IPS-18c (cell line): Measurements from ENCODE around the gene ZNF555.
"Not testable (repeated sequence)": the region's sequence is repeated elsewhere in the genome, so short reads cannot be mapped to it uniquely, and the experiment has no call there.

ENCODE experiments used
- H3K4me3 ChIP-seq: 2 replicates; pipeline ENCODE4 v1.7.0; 2013; ENCODE audit warnings: low read depth, mild to moderate bottlenecking, low read length, moderate library complexity; ENCODE audit not compliant: insufficient read depth
- H3K9me3 ChIP-seq: one replicate; pipeline ENCODE4 v1.6.1; 2013; ENCODE audit warnings: mild to moderate bottlenecking, low read length, moderate library complexity; ENCODE audit not compliant: control insufficient read depth, insufficient read depth

Gene ZNF555

DNA sequence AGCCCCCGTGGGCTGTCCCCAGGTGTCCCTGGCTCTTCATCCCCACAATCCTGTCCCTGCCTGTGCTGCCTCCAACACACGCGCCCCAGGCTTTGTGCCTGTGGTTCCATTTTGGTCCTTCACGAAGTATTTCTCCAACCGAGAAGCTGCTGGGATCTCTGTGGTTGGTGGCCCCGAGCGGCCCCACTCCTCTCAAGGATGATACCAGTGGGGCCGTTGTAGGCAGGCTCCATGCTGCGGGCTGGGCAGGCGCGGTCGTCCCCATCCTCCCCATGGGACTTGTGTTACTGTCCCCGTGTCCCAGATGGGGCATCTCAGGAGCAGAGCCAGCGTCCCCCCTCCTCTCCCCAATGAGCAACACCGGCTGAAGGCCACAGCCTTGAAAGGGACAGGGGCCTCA lies 25.4 kb upstream of the ZNF555 start:
- no peak overlapping the region for H3K4me3 ChIP-seq
- no peaks in the 10 kb centered on the region for H3K9me3 ChIP-seq

DNA sequence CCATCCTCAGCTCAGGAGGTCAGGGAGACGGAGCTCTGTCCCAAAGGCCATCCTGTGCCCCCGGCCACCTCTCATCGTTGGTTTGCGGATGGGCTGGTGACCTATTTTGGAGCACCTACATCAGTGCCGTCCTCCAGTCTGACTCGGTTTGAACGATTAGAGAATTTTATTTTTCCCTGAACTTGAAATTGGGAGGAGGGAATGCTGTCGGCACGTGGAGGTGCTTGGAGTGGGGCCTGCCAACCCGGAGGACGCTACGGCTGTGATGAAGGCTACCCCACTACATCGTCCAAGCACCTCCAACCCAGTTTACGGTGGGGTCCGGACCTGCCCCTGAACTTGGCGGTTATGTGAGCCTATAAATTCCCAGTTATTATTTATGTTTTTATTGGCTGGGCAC lies 24.6 kb upstream of the ZNF555 start:
- Histone ChIP-seq H3K4me3 (no peak overlapping the region), H3K9me3 (peaks cover 2% of the 10 kb centered on the region)

DNA sequence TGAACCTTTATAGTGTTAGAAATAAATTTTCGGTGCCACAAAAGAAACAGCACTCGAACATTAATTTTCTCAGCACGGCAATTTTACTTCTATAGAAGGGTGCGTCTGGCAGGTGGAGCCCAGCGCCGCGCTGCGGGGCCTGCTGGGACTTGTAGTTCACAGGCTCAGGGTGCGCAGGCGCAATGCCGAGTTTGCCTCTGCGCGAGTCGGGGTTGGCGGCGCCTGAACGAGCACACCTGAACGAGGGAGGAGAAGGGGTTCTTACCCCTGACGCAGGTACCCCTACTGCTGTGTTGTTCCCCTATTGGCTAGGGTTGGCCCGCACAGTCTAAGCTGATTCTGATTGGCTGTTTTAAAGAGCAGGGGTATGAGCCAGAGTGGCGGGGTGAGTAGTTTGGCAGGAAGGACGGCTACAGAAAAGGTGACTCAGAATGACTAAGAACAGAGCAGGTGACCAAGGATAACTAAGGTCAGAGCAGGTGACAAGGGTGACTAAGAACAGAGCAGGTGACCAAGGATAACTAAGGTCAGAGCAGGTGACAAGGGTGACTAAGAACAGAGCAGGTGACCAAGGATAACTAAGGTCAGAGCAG lies 23.9 kb upstream of the ZNF555 start:
- not testable (repeated sequence) for H3K4me3 ChIP-seq, H3K9me3 ChIP-seq

DNA sequence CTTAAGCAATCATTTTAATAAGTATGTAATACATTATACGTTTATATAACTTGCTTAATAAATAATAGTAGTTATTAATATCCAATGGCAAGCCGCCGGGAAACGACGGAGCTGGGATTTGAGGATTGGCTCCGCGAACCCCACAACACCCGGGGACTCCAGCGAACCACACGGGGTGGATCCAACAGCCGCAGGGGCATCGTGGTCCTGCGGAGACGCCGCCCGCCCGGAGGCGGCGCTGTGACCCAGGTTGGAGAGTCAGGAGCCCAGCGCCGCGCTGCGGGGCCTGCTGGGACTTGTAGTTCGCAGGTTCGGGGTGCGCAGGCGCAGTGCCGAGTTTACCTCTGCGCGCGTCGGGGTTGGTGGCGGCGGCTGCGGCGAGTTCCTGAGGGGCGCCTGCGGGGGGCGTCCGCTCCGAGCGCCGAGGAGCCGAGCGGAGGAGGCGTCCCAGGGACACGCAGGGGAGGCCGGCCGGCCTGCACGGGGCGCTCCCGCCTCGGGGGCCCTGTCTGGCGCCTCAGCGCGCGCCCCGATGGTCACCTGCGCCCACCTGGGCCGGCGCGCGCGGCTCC lies 21.6 kb upstream of the ZNF555 start, which contains the start of gene ZNF554:
Gene ZNF554 (plus strand): TSS at position 329 of the 572 bp plus-strand sequence. CDS start 204 bp downstream, at position 533.
- H3K4me3 ChIP-seq = peak within 1 kb of the TSS; percentile 55
- peaks cover 2% of the 10 kb centered on the region for H3K9me3 ChIP-seq

DNA sequence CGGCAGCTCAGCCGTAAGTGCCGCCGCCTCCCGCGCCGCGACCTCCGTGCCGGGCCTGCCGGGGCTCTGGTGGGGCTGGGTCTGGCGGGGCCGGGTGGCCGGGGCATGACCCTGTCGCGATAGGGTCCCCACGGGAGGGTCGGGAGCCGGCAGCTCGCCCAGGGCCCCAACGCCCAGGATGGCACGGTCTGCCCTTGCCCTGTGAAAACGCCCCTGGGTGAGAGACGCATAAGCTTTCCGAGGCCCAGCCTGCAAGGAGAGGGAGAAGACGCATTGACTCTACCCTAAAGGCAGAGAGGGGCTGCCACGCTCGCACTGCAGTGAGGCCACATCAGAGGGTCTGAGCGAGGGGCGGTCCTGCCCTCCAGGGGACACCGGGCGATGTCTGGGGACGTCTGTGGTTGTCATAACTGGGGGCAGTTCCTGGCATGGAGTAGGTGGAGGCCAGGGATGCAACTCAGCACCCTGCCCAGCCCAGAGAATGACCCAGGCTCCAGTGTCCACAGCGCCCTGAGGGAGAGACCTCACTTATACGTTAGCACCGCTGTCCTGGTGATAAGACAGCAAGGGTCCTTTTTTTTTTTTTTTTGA lies 21.1 kb upstream of the ZNF555 start:
- Histone ChIP-seq H3K9me3 (peaks cover 2% of the 10 kb centered on the region), H3K4me3 (peak overlapping the region; percentile 55)

DNA sequence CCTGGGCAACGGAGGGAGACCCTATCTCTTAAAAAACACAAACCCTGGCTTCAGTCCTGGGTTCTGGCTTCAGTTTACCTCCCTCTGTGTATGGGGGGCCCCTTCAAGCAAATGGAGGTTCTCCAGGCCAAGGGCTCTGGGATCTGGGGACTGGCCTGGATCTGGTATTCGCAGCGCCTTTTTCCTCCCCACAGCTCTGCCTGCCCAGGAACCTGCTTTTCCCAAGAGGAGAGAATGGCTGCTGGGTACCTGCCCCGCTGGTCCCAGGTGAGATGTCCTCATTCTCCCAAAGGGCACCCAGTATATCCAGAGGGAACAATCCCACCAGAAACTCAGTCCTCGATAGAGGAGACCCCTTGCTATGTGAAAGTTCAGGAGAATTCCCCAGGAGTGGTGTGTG lies 18.4 kb upstream of the ZNF555 start:
- Histone ChIP-seq H3K4me3 (no peak overlapping the region), H3K9me3 (peaks cover 2% of the 10 kb centered on the region)

DNA sequence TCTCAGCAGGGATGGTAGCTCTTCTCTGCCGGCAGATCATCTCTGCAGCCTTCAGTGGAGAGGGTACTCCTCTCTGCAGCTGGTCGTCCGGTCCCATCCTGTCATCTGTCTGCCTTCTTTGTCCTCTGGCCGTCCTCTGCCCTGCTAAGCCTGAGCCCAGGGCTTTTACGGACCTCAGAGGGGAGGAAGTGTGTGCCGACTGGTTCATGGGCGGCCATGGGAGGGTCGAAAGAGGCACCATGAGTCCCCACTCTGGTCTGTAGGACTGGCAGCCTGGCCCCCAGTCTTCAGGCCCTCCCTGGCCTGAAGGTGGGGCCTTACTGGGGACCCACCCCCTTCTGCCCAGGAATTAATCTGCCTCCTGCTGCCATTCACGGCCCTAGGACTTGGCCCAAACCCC lies 17.6 kb upstream of the ZNF555 start:
- H3K4me3 ChIP-seq = no peak overlapping the region
- H3K9me3 ChIP-seq = peaks cover 2% of the 10 kb centered on the region

DNA sequence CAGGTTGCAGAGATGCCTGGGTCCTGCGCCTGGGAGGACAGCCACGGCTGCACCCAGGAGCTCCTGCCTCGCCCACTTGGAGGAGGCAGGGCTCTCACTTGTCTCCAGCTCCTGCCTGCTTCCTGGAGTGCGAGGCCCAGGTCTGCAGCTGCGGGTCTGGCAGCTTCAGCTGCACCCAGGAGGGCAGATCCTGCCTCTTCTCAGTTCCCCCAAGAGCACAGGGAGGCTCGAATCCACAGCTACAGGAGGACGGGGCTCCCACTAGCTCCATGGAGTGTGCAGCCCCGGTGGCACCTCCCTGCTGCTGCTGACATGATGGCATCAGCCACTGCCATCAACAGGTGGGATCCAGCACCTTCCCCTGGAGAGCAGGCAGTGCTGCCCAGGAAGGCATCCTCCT lies 17.1 kb upstream of the ZNF555 start:
- Histone ChIP-seq H3K9me3 (peaks cover 2% of the 10 kb centered on the region), H3K4me3 (no peak overlapping the region)

DNA sequence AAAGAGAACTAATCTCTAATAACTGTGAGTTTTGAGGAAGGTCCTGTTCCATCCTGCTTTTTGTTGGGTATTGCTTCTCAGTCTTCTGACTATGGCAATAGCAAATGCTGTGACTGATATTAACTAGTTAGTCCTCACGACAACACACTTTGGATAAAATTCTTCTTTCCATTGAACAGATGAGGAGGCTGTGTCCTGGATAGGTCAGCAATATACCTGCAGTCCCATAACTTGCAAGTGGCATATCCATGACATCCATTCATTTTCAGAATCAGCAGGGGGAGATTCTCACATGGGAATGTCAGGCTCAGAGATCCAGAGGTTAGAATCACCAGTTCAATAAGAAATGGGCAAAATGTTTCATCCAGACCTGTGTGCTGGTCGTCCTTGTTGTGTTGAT lies 14.3 kb upstream of the ZNF555 start:
- Histone ChIP-seq H3K9me3 (peaks cover 3% of the 10 kb centered on the region), H3K4me3 (no peak overlapping the region)

DNA sequence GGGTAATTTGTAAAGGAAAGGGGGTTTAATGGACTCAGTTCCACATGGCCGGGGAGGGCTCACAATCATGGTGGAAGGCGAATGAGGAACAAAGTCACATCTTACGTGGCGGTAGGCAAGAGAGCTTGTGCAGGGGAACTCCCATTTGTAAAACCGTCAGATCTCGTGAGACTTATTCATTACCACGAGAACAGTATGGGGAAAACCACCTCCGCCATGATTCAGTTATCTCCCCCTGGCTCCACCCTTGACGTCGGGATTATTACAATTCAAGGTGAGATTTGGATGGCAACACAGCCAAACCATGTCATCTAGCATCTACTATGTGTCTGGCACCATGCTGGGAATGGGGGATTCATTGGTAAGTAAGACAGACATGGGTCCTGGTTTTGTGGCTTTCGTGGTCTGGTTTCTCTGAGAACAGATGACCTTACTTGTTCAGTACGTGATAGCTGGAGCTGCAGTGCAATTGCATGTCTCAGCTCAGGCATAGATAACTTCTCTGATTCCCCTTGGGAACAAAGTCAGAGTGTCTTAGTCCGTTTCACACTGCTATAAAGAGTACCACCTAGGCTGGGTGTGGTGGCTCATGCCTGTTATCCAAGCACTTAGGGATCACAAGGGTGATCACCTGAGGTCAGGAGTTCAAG lies 13.3 kb upstream of the ZNF555 start:
- Histone ChIP-seq H3K4me3 (no peak overlapping the region), H3K9me3 (peaks cover 3% of the 10 kb centered on the region)

DNA sequence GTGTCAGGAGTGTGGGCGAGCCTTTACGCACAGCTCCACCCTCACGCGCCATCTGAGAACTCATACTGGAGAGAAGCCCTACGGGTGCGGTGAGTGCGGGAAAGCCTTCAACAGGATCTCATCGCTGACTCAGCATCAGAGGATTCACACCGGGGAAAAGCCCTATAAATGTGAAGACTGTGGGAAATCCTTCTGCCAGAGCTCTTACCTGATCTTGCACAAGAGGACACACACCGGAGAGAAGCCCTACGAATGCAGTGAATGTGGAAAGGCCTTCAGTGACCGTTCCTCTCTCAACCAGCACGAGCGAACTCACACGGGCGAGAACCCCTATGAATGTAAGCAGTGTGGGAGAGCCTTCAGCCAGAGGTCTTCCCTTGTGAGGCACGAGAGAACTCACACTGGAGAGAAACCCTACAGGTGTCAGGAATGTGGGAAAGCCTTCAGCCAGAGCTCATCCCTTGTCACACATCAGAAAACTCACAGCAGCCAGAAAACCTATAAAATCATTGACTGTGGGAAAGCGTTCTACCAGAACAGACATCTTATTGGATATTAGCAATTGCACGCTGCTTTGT lies 6.9 kb upstream of the ZNF555 start:
- peaks cover 27% of the 10 kb centered on the region for H3K9me3 ChIP-seq
- H3K4me3 ChIP-seq = no peak overlapping the region

DNA sequence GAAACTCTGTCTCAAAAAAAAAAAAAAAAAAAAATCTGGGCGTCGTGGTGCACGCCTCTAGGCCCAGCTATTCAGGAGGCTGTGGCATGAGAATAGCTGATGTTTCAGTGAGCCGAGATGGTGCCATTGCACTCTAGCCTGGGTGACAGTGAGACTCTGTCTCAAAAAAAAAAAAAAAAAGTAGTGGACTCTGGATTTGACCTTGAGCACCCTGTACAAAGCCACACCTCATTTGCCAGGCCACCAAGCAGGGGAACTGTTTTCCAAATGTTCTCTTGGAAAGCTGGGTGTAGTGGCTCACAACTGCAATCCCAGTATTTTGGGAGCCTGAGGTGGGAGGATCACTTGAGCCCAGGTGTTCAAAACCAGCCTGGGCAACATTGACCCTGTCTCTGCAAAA lies 3.8 kb upstream of the ZNF555 start:
- Histone ChIP-seq H3K4me3 (no peak overlapping the region), H3K9me3 (peaks cover 24% of the 10 kb centered on the region)

DNA sequence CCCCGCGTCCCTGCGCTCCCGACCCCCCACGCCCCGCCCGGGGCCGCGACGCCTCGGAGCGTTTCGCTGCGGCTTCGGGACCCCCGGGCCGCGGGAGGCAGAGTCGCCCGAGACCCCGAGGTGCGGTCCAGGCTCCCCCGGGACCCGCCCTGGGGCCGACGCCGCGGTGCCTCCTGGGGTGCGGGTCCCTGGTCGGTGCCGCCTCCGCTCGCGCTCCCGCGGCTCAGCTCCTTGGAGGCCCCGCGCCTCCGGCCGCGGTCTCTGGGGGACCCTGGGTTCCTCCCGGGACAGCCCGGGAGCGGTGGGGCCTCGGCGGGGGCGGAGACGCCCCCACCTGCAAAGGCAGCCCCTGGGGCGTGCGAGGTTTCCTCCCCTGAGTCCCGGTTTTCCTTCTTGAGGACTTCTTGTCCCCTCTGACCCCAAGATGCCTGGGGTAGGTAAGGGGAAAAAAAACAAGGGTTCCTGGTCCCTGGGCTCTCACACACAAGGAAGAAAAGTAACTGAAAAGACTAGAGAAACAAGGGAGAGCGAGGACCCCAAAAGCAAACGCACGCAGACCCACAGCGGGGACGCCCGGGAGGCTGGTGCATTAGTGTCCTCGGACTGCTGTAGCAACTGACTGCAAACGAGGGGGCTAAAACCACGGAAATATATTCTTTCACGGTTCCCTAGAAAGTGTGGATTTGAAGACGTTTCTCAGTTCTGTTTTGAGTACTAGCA lies 740 bp downstream of the ZNF555 start:
- peak overlapping the region; percentile 94 for H3K4me3 ChIP-seq
- H3K9me3 ChIP-seq = peaks cover 4% of the 10 kb centered on the region

DNA sequence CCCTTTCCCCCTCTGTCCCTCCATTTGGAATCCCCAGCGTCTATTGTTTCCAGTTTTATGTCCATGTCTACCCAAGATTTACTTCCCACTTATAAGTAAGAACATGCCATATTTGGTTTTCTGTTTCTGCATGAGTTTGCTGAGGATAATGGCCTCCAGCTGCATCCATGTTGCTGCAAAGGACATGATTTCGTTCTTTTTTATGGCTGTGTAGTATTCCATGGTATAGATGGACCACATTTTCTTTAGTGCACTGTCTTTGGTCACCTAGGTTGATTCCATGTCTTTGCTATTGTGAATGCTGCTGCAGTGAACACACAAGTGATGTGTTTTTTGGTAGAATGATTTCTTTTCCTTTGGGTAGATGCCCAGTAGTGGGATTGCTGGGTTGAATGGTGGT lies 3.8 kb downstream of the ZNF555 start:
- H3K9me3 ChIP-seq = peaks cover 8% of the 10 kb centered on the region
- H3K4me3 ChIP-seq = no peak overlapping the region

DNA sequence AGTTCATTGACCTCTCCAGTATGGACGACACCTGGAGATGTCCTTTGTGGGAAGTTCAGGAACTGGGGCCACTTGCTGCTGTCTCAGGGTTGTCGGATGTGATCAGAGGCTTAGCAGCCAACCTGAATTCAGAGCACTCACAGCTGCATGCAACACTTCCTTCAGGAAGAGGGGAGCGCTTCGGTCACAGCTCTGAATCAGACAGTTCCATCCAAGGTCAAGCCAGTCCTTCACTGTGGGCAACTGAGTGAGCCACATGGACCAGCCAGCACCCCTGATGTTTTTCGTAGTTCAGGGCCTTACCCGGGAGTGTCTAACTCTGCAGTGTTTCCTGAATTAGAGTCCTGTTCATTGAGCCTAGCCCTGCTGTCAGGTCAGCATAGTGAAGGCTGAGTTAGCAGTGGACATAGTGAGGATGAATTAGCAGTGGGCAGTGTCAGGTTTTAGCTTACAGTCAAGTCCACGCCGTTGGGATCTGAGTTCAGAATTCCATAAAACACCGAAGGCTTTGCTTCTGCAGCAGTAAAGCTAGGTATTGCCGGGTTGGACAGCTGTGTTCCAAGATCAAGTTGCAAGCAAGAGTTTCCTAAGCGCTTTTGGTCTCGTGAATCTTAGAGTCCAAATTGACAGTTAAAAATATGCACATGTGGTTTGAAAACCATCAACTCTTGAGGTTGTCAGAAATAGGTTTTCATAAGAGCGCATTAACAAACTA lies 5.1 kb downstream of the ZNF555 start:
- peaks cover 14% of the 10 kb centered on the region for H3K9me3 ChIP-seq
- H3K4me3 ChIP-seq = no peak overlapping the region

DNA sequence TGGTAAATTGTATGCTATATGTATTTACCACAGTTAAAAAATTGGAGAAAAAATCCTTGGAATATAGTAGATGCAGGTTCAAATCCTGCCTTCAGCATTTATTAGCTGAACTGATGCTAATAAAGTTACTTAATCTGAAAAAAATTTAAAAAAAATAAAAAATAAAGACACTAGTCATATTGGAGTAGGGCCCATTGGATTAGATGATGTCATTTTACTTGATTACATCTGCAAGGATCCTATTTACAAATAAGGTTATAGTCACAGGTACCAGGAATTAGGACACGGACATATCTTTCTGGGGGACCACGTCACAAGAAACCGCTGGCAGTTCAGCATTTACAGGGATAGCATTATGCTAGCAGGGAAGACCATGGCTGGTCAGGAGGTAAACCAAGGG lies 6.2 kb downstream of the ZNF555 start:
- H3K9me3 ChIP-seq = peaks cover 22% of the 10 kb centered on the region

DNA sequence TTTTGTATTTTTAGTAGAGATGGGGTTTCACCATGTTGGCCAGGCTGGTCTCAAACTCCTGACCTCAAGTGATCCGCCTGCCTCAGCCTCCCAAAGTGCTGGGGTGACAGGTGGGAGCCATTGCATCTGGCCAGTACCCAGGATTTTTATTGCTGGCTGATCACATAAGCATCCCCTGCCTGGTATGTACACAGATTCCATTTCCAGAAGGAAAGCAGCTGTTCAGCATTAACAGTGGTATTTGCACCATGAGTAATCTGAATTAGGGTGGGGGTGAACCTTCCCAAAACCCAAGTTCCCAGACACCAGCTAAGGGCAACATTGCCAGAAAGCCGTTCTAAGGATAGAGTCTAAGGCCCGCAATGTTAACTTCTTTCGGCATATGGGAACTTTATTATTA lies 7.3 kb downstream of the ZNF555 start:
- Histone ChIP-seq H3K9me3 (peaks cover 32% of the 10 kb centered on the region), H3K4me3 (no peak overlapping the region)

More for the DNA sequence above, 6.2 kb downstream of the ZNF555 start:
- H3K4me3 ChIP-seq = no peak overlapping the region
